Measurements from ENCODE around the gene PPM1L.

PPM1L gene

DNA sequence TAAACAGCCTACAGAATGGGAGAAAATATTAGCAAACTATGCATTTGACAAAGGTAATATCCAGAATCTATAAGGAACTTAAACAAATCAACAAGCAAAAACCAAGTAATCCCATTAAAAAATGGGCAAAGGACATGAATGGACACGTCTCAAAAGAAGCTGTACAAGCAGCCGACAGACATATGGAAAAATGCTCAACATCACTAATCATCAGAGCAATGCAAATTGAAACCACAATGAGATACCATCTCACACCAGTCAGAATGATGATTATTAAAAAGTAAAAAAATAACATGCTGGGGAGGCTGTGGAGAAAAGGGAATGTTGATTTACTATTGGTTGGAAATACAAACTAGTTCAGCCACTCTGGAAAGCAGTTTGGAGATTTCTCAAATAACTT is 30.7 kb upstream of the PPM1L start:
- no peak for ATAC-seq

DNA sequence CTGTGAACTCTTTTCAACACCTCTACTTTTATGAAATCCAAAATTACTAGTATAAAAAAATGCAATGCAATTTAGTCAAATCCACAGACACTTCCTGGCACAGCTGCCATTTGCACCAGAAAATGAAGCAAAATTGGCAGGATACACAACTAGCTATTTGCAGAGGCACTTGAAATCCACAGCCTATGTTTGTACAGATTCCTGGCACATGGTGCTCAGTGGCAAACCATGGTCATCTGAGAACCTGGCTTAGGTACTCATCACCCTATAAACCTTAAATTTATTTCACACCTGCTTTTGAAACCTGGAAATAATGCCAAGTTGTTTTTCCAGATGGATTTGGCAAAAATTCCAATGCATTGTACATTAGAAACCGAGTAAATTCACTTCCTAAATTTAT is 20.2 kb upstream of the PPM1L start:
- no peak for ATAC-seq
- TF ChIP-seq, protein P1, sequence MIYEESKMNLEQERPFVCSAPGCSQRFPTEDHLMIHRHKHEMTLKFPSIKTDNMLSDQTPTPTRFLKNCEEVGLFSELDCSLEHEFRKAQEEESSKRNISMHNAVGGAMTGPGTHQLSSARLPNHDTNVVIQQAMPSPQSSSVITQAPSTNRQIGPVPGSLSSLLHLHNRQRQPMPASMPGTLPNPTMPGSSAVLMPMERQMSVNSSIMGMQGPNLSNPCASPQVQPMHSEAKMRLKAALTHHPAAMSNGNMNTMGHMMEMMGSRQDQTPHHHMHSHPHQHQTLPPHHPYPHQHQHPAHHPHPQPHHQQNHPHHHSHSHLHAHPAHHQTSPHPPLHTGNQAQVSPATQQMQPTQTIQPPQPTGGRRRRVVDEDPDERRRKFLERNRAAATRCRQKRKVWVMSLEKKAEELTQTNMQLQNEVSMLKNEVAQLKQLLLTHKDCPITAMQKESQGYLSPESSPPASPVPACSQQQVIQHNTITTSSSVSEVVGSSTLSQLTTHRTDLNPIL (CRISPR knock-in tag; IDR thresholded peaks at IDR 0.05; ENCODE audit: low read depth): no peak
- TF ChIP-seq ZNF565 (CRISPR knock-in tag; conservative IDR thresholded peaks at IDR 0.05; ENCODE audit: low read depth) (no peak), TCF4 (CRISPR knock-in tag; IDR thresholded peaks at IDR 0.05; ENCODE audit: borderline replicate concordance) (no peak), ISL1 (CRISPR knock-in tag; IDR thresholded peaks at IDR 0.05) (no peak), ZFP30 (CRISPR knock-in tag; IDR thresholded peaks at IDR 0.05) (no peak), TOX (CRISPR knock-in tag; IDR thresholded peaks at IDR 0.05; ENCODE audit: borderline replicate concordance) (no peak), BACH2 (CRISPR knock-in tag; IDR thresholded peaks at IDR 0.05; ENCODE audit: borderline replicate concordance) (no peak), CSDC2 (CRISPR knock-in tag; IDR thresholded peaks at IDR 0.05) (no peak), ZC3H10 (CRISPR knock-in tag; IDR thresholded peaks at IDR 0.05) (no peak)
- TF ChIP-seq, protein P2, sequence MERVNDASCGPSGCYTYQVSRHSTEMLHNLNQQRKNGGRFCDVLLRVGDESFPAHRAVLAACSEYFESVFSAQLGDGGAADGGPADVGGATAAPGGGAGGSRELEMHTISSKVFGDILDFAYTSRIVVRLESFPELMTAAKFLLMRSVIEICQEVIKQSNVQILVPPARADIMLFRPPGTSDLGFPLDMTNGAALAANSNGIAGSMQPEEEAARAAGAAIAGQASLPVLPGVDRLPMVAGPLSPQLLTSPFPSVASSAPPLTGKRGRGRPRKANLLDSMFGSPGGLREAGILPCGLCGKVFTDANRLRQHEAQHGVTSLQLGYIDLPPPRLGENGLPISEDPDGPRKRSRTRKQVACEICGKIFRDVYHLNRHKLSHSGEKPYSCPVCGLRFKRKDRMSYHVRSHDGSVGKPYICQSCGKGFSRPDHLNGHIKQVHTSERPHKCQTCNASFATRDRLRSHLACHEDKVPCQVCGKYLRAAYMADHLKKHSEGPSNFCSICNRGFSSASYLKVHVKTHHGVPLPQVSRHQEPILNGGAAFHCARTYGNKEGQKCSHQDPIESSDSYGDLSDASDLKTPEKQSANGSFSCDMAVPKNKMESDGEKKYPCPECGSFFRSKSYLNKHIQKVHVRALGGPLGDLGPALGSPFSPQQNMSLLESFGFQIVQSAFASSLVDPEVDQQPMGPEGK (CRISPR knock-in tag; IDR thresholded peaks at IDR 0.05; ENCODE audit: borderline replicate concordance): no peak
- TF ChIP-seq, protein P3, sequence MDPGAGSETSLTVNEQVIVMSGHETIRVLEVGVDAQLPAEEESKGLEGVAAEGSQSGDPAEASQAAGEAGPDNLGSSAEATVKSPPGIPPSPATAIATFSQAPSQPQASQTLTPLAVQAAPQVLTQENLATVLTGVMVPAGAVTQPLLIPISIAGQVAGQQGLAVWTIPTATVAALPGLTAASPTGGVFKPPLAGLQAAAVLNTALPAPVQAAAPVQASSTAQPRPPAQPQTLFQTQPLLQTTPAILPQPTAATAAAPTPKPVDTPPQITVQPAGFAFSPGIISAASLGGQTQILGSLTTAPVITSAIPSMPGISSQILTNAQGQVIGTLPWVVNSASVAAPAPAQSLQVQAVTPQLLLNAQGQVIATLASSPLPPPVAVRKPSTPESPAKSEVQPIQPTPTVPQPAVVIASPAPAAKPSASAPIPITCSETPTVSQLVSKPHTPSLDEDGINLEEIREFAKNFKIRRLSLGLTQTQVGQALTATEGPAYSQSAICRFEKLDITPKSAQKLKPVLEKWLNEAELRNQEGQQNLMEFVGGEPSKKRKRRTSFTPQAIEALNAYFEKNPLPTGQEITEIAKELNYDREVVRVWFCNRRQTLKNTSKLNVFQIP (CRISPR knock-in tag; IDR thresholded peaks at IDR 0.05; ENCODE audit: borderline replicate concordance, low read depth): no peak
- TF ChIP-seq, protein P4, sequence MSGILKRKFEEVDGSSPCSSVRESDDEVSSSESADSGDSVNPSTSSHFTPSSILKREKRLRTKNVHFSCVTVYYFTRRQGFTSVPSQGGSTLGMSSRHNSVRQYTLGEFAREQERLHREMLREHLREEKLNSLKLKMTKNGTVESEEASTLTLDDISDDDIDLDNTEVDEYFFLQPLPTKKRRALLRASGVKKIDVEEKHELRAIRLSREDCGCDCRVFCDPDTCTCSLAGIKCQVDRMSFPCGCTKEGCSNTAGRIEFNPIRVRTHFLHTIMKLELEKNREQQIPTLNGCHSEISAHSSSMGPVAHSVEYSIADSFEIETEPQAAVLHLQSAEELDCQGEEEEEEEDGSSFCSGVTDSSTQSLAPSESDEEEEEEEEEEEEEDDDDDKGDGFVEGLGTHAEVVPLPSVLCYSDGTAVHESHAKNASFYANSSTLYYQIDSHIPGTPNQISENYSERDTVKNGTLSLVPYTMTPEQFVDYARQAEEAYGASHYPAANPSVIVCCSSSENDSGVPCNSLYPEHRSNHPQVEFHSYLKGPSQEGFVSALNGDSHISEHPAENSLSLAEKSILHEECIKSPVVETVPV (CRISPR knock-in tag; IDR thresholded peaks at IDR 0.05): no peak

More for the DNA sequence above, 30.7 kb upstream of the PPM1L start:
- TF ChIP-seq SNAI2 (CRISPR knock-in tag; IDR thresholded peaks at IDR 0.05): no peak
- no peak for TF ChIP-seq ZNF8 (CRISPR knock-in tag; IDR thresholded peaks at IDR 0.05)
- no peak for TF ChIP-seq OSR1 (CRISPR knock-in tag; IDR thresholded peaks at IDR 0.05)
- no peak for TF ChIP-seq BACH2 (CRISPR knock-in tag; IDR thresholded peaks at IDR 0.05; ENCODE audit: borderline replicate concordance)
- TF ChIP-seq, protein P2 (CRISPR knock-in tag; IDR thresholded peaks at IDR 0.05; ENCODE audit: borderline replicate concordance): no peak
- no peak for TF ChIP-seq ZFP30 (CRISPR knock-in tag; IDR thresholded peaks at IDR 0.05)
- TF ChIP-seq ESRRG (CRISPR knock-in tag; IDR thresholded peaks at IDR 0.05): no peak
- TF ChIP-seq, protein P3 (CRISPR knock-in tag; IDR thresholded peaks at IDR 0.05; ENCODE audit: borderline replicate concordance, low read depth): no peak
- TF ChIP-seq GLIS3 (CRISPR knock-in tag; IDR thresholded peaks at IDR 0.05): no peak
- TF ChIP-seq, protein P4 (CRISPR knock-in tag; IDR thresholded peaks at IDR 0.05): no peak
- TF ChIP-seq, protein P5, sequence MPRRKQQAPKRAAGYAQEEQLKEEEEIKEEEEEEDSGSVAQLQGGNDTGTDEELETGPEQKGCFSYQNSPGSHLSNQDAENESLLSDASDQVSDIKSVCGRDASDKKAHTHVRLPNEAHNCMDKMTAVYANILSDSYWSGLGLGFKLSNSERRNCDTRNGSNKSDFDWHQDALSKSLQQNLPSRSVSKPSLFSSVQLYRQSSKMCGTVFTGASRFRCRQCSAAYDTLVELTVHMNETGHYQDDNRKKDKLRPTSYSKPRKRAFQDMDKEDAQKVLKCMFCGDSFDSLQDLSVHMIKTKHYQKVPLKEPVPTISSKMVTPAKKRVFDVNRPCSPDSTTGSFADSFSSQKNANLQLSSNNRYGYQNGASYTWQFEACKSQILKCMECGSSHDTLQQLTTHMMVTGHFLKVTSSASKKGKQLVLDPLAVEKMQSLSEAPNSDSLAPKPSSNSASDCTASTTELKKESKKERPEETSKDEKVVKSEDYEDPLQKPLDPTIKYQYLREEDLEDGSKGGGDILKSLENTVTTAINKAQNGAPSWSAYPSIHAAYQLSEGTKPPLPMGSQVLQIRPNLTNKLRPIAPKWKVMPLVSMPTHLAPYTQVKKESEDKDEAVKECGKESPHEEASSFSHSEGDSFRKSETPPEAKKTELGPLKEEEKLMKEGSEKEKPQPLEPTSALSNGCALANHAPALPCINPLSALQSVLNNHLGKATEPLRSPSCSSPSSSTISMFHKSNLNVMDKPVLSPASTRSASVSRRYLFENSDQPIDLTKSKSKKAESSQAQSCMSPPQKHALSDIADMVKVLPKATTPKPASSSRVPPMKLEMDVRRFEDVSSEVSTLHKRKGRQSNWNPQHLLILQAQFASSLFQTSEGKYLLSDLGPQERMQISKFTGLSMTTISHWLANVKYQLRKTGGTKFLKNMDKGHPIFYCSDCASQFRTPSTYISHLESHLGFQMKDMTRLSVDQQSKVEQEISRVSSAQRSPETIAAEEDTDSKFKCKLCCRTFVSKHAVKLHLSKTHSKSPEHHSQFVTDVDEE (CRISPR knock-in tag; IDR thresholded peaks at IDR 0.05): no peak
- no peak for TF ChIP-seq ARNTL (CRISPR knock-in tag; IDR thresholded peaks at IDR 0.05; ENCODE audit: borderline replicate concordance, low read depth)
- TF ChIP-seq, protein P1 (CRISPR knock-in tag; IDR thresholded peaks at IDR 0.05; ENCODE audit: low read depth): no peak
- TF ChIP-seq ZNF70 (CRISPR knock-in tag; IDR thresholded peaks at IDR 0.05): no peak
- no peak for TF ChIP-seq ZFP3 (CRISPR knock-in tag; IDR thresholded peaks at IDR 0.05)
- TF ChIP-seq ZNF565 (CRISPR knock-in tag; conservative IDR thresholded peaks at IDR 0.05; ENCODE audit: low read depth): no peak
- TF ChIP-seq CSDC2 (CRISPR knock-in tag; IDR thresholded peaks at IDR 0.05): no peak

Data from SK-N-SH treated with all-trans-retinoic acid at 6 μM for 48 hours (cell line).